ENCODE measurements around the gene TRPM3. TPM values are rescaled to one million over a fixed set of nuclear protein-coding genes. Genes with fewer than 3 reads are reported as not detected.

The TRPM3 gene
- total RNA-seq, 1 donor from 2014 or later = 0.22 TPM

DNA sequence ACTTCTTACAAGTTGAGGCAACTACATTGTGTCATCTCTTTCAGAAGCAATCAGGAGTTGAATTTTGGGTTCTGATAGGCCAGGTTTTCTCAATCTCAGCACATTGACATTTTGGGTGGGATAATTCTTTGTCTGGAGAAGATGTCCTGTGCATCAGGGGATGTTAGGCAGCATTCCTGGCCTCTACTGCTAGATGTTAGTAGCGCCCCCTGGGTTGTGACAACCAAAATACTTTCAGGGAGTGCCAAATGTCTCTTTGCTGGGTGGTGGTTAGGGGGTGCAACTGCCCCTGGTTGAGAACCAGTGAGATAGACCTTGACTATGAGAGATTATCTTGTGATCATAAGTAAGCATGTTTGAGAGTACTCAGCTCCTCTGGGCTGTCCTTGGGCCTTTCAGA, 542.7 kb downstream of the TRPM3 start:
- intact Hi-C loops (cut with micrococcal nuclease) = no loop called here

GRCh38 chr9:70577671-70578070, 543.8 kb downstream of the TRPM3 start:
- Histone ChIP-seq H3K4me3 (no peak overlapping the region), H3K9me3 (replicated peaks) (no peaks in the 10 kb centered on the region), H3K27ac (replicated peaks) (peak overlapping the region; percentile 57), H3K36me3 (no peaks in the 10 kb centered on the region), H3K27me3 (ENCODE audit: low read depth) (no peaks in the 10 kb centered on the region), H3K4me1 (peaks cover 34% of the 10 kb centered on the region)
- intact Hi-C loops (cut with micrococcal nuclease) = no loop called here
- DNase-seq = no peak
- TF ChIP-seq CTCF (IDR thresholded peaks at IDR 0.05; ENCODE audit: borderline replicate concordance) = no peak

More for the DNA sequence above, 542.7 kb downstream of the TRPM3 start:
- Histone ChIP-seq H3K27me3 (ENCODE audit: low read depth) (no peaks in the 10 kb centered on the region), H3K9me3 (replicated peaks) (no peaks in the 10 kb centered on the region), H3K27ac (replicated peaks) (no peak overlapping the region), H3K4me3 (no peak overlapping the region), H3K36me3 (no peaks in the 10 kb centered on the region), H3K4me1 (peaks cover 34% of the 10 kb centered on the region)
- DNase-seq = no peak
- no peak for TF ChIP-seq CTCF (IDR thresholded peaks at IDR 0.05; ENCODE audit: borderline replicate concordance)

DNA sequence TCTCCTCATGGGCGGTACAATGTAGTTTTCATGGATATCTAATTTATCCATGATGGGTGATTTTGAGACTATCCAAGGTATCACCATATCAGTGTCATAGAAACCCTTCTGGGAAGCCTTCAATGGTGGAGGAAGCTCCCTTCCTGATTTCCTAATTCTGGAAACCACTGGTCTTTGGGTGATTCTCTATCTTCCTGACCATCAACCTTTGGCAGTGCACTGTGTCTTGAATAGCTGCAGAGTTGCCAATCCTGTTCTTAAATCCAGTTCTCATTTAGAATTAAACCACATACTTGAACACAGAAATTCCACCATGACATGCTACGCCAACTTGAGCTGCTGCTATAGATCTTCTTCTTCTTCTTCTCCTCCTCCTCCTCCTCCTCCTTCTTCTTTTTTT, 545.3 kb downstream of the TRPM3 start:
- Histone ChIP-seq H3K9me3 (replicated peaks) (no peaks in the 10 kb centered on the region), H3K27me3 (ENCODE audit: low read depth) (no peaks in the 10 kb centered on the region), H3K4me1 (peaks cover 34% of the 10 kb centered on the region), H3K27ac (replicated peaks) (no peak overlapping the region), H3K36me3 (no peaks in the 10 kb centered on the region), H3K4me3 (no peak overlapping the region)
- no peak for TF ChIP-seq CTCF (IDR thresholded peaks at IDR 0.05; ENCODE audit: borderline replicate concordance)
- intact Hi-C loops (cut with micrococcal nuclease) = no loop called here
- no peak for DNase-seq

GRCh38 chr9:70574151-70574837, 547.1 kb downstream of the TRPM3 start:
- Histone ChIP-seq H3K36me3 (no peaks in the 10 kb centered on the region), H3K27ac (replicated peaks) (peak overlapping the region; percentile 74), H3K4me1 (peaks cover 34% of the 10 kb centered on the region), H3K27me3 (ENCODE audit: low read depth) (no peaks in the 10 kb centered on the region), H3K9me3 (replicated peaks) (no peaks in the 10 kb centered on the region), H3K4me3 (no peak overlapping the region)
- intact Hi-C loops (cut with micrococcal nuclease) = no loop called here
- TF ChIP-seq CTCF (IDR thresholded peaks at IDR 0.05; ENCODE audit: borderline replicate concordance) = no peak
- no peak for DNase-seq

DNA sequence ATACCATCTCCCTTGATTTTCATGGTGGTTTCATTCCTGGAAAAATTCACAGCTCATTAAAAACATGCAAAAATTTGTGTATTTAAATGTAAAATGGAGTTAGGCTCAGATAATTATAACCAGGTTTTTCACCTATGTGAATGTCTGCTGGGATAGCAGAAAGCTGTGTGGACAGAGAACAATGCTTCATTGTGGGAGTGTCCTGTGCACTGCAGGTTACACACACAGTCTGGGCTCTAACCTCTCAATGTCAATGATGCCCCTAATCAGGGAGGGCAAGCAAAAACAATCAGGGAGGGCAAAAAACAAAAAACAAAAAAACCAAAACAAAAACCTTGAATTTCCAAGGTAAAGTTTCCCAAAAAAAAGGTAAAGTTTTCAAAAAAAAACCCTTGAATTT, 548.1 kb downstream of the TRPM3 start:
- no peak for TF ChIP-seq CTCF (IDR thresholded peaks at IDR 0.05; ENCODE audit: borderline replicate concordance)
- Histone ChIP-seq H3K4me1 (peaks cover 32% of the 10 kb centered on the region), H3K4me3 (no peak overlapping the region), H3K27ac (replicated peaks) (peak overlapping the region; percentile 74), H3K9me3 (replicated peaks) (no peaks in the 10 kb centered on the region), H3K27me3 (ENCODE audit: low read depth) (no peaks in the 10 kb centered on the region), H3K36me3 (no peaks in the 10 kb centered on the region)
- intact Hi-C loops (cut with micrococcal nuclease) = no loop called here
- no peak for DNase-seq

All from left ventricle myocardium inferior (tissue), 1 donor.